Activated T-cell treated with anti-CD3 and anti-CD28 coated beads for 4 hours (primary cell): ENCODE data around the gene GCNT1.
"Not testable (repeated sequence)": the region's sequence is repeated elsewhere in the genome, so short reads cannot be mapped to it uniquely, and the experiment has no call there.

Source experiments
- DNase-seq: peaks from one replicate; pipeline ENCODE4 v3.0.0-alpha.2; 2020

The GCNT1 gene

DNA sequence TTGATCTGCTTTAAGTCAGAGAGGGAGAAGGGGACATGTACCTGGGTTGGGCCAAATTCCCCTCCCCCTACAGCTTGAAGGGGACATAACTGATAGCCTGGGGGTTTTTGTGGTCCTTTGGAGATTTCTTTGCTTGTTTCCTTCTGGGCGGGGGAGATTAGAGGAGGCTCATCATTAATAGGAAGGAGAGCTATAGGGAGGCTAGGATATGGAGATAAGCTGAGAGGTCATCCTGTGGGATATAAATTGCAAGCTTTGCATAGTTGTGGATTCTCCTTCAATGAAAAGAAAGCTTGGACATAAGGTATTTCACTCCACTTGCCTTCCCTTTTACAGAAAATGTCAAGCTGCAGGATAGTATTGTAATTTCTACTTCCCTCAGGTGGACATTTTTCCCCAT lies 34.5 kb downstream of the GCNT1 start:
- DNase-seq, result not testable (repeated sequence)

DNA sequence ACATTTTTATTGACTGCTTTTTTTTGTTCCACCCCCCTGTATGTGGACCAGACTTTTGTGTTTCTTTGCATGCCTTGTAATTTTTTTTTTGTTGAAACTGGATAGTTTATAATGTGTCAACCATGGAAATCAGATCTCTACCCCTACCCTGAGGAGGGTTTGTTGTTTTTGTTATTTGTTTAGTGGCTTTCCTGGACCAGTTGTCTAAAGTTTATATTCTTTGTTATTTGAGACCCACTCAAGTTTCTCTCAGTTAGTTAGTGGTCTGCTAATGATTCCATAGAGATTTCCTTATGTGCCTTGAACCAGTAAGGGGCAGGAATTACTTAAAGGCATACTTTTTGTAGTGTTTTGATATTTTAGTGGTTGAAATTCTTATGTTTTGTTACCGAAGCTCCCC lies 41.1 kb downstream of the GCNT1 start:
- no peak for DNase-seq

DNA sequence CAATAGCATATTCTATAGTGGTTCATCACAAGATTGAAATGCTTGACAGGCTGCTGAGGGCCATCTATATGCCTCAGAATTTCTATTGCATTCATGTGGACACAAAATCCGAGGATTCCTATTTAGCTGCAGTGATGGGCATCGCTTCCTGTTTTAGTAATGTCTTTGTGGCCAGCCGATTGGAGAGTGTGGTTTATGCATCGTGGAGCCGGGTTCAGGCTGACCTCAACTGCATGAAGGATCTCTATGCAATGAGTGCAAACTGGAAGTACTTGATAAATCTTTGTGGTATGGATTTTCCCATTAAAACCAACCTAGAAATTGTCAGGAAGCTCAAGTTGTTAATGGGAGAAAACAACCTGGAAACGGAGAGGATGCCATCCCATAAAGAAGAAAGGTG lies 43.8 kb downstream of the GCNT1 start:
- DNase-seq, result no peak

DNA sequence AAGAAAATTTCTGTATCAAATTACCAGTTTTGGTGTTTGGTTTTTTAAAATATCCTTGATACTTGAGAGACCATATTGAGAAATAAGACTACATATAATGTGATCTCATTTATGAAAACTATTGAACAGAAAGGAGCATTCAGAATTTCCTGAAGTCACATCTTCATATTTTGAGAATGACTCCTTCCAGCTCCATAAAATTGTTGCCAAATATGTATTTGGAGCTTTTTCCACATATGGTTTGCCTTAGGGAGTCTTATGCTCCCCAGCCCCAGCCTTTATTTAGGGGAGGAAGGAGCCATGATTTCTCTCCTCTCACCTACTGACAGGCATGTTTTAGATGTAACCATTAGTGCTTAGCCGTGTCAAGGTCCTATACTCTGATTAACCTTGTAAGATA lies 51.1 kb downstream of the GCNT1 start:
- DNase-seq, result no peak

DNA sequence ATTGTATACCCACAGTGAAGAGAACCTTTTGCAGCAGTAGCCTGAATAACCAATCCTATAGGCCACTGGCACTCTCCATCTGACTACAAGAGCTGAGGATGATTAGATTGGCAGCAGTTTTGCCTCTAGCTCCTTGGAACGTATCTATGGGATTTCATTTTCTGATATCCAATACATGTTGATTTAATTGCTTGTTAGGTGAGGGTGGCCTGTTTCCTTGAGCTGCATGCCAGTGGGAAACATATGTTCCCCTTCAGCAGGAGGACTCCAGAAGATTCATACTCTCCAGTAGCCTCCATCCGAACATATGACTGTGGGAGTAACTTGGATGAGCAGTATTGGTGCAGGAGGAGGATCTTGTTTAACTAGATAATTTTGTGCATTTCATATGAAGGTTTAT lies 51.5 kb downstream of the GCNT1 start:
- no peak for DNase-seq

DNA sequence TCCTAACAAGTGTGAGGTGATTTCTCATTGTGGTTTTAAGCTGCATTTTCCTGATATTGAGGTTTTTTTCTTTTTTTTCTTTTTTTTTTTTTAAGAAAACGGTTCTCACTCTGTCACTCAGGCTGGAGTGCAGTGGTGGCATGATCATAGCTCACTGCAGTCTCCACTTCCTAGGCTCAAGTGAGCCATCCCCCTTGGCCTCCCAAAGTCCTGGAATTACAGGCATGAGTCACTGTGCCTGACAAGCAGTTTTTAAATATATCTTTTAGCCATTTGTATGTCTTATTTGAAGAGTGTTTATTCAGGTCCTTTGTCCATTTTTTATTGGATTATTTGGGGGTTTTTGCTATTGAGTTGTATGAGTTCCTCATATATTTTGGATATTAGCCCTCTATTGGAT lies 53.8 kb downstream of the GCNT1 start:
- no peak for DNase-seq

DNA sequence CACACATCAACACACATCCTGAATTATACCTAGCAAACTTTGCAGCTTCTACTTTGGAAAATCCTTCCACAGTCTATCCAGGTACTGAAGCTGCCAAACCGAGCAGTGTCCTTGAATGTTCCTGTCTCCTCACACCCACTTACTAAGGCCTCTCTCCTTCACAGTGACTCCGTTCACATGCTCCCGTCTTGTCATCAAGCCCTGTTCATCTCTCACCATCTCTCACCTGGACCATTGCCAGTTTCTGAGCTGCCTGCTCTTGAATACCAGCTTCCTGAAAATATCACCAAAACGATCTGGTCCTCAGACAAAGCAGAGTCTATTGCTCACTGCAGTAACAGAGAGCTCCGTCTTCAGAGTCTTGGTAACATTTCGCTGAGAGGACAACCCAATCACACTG lies 57.4 kb downstream of the GCNT1 start:
- no peak for DNase-seq

DNA sequence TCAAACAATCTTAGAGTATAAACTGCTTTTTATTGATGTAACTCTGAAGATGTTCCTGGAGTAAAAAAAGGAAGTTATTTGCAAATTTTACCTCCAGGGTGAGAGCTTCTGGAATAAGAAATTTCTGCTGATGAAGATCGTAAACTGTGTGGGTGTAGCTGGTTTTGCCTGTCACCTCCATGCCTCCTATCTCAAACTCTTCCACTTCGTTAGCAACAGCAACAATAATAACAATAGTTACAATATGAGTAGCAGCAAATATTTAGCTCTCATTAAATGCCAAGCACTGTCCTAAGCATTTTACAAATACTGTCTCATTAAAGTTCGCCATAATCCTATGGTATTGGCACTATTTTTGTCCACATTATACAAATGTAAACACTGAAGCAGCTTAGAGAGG lies 57.9 kb downstream of the GCNT1 start:
- DNase-seq, result no peak

DNA sequence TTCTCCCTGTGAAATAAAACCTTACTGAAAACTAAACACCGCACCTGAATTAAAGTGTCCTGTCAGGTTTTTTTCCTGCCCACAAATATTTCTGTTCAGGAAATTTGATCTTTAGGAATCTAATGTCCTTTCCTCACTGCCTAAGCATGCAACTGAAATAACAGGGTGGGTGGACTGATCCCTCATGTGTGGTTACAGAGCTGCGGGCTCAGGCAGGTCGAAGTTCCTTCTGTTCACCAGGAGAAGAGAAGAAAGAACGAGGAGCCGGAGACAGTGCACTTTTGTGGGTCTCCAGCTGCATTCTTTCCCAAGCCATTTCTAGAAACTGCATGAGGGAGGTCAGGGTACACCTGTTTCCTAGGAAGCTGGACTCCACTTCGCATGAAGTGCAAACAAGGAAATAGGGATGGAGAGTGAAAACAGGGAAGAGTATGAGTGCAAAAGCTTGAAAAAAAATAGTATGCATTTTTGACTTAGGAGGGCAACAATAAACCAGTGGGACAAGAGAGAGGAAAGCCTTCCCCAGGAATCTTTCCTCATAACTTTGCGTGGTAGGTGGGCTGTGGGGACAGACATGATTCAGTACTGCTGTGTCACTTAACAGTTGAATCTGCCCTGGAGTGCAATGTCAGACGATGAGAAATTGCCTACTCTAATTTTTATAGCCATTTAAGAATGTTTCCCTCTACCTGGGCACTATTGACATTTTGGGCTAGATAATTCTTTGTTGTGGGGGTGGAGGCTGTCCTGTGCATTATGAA lies 60.3 kb downstream of the GCNT1 start:
- no peak for DNase-seq

DNA sequence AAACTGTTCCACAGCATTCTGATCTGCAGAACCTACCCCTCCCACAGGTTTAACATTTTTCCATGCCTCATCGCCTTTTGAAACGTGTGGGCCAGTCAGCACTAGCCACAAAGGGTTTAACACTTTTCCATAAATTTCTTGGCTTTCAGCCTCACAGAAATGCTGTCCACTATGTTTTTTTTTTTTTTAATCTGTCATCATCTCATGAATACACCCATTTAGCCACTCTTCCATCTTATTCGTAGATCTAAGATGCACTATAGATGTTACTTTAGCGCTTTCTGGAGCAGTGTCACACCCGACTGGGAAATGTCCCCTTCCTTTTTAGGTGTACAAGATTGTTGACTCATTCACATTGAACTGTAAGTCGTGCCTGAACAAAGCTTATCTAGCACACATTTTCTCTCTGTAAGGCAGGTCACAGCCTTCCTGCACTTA lies 62.3 kb downstream of the GCNT1 start:
- DNase-seq, result no peak

DNA sequence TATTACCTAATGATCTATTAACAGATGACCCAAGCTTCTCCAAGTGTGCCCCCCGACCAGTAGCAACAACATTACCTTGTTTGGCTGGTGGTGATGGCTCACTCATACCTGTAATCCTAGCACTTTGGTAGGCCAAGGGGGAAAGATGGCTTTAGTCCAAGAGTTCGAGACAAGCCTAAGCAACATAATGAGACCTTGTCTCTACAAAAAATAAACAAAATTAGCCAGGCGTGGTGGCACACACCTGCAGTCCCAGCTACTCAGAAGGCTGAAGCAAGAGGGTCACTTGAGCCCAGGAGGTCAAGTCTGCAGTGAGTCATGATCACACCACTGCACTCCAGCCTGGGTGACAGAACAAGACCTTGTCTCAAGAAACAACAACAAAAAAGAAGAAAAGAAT lies 62.9 kb downstream of the GCNT1 start:
- DNase-seq, result no peak

DNA sequence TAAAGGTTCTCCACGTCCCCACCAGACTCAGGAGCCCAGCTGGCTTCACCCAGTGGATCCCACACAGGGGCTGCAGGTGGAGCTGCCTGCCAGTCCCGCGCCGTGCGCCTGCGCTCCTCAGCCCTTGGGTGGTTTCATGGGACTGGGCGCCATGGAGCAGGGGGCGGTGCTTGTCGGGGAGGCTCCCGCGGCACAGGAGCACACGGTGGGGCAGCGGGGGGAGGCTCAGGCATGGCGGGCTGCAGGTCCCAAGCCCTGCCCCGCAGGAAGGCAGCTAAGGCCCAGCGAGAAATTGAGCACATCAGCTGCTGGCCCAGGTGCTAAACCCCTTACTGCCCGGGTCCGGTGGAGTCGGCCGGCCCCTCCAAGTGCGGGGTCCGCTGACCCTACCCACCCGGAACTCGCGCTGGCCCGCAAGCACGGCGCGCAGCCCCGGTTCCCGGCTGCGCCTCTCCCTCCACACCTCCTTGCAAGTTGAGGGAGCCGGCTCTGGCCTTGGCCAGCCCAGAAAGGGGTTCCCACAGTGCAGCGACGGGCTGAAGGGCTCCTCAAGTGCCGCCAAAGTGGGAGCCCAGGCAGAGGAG lies 64.7 kb downstream of the GCNT1 start:
- not testable (repeated sequence) for DNase-seq

DNA sequence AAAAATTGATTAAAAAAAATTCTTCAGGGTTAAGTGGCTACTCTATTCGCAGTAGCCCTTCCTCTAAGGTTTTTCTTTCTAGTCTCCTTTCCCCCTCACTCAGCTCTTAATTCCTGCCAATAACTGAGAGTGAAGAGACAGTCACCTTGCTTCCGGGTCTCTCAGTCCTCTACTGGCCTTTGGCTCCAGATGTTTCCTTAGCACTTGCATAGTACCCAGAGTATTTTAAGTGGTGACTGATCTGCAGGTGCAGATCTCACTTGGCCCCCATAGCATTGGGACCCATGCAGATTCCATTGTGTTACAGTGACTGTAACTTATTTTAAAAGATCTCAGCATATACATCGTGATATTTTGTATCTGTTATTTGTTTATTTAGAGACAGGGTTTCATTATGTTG lies 66.2 kb downstream of the GCNT1 start:
- DNase-seq, result no peak

DNA sequence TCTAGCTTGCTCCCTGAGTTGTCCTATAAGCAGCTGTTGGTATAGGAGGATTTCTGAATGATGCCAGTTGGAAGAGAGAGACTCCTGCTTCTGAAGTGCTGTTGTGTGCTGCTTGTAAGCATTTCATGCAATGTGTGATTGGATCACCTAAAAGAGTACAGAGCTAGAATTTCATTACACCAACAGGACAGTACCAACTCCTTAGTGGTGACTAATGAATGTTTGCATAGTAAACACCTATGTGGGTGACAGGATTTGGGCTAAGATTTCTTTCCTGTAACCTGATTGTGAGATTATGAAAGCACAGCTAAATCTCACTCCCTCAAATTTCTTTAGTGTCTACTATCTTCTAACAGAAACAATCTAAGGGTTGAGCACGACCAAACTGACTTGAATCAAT lies 67.0 kb downstream of the GCNT1 start:
- DNase-seq, result no peak

DNA sequence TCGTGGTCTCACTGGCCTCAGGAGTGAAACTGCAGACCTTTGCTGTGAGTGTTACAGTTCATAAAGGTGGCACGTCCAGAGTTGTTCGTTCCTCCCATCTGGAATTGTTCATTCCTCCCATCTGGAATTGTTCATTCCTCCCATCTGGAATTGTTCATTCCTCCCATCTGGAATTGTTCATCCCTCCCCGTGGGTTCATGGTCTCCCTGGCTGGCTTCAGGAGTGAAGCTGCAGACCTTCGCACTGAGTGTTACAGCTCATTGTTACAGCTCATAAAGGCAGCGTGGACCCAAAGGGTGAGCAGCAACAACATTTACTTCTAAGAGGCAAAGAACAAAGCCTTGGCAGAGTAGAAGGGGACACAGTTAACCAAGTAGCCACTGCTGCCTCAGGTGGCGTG lies 69.1 kb downstream of the GCNT1 start:
- no peak for DNase-seq

DNA sequence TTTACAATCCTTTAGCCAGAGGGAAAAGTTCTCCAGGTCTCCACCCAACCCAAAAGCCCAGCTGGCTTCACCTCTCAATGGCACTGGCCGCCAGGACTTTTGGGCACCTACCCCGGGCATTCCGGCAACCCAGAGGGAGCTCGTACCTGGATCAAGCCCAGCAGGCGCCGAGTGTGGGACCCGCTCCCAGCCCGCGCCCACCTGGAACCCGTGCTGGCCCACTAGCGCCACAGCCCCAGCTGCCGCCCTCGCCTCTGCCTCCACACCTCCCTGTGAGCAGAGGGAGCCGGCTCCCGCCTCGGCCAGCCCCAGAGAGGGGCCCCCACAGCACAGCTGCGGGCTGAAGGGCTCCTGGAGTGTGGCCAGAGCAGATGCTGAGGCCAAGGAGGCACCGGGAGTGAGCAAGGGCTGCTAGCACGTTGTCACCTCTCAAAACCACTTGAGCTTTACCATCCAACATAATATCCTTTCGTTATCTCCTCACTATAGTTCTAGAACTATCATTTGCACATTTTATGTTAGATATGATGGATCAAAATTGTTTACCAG lies 69.7 kb downstream of the GCNT1 start:
- no peak for DNase-seq

DNA sequence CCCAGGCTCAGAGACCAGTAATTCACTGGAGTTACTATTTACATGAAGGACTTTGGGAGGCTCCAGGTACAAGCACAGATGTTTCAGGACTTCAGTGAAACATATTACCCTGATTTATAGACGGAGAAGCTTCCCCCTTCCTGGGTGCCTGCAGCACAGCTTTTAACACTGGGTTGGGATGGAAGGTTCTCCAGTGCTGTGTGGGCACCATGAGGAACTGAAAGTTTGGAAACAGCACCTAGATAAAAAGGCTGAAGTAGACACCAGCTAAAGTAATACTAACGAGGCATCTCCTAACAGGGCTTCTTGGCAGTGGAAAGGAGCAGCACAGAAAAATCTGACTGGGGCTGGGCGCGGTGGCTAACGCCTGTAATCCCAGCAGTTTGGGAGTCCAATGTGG lies 70.7 kb downstream of the GCNT1 start:
- DNase-seq, result no peak

DNA sequence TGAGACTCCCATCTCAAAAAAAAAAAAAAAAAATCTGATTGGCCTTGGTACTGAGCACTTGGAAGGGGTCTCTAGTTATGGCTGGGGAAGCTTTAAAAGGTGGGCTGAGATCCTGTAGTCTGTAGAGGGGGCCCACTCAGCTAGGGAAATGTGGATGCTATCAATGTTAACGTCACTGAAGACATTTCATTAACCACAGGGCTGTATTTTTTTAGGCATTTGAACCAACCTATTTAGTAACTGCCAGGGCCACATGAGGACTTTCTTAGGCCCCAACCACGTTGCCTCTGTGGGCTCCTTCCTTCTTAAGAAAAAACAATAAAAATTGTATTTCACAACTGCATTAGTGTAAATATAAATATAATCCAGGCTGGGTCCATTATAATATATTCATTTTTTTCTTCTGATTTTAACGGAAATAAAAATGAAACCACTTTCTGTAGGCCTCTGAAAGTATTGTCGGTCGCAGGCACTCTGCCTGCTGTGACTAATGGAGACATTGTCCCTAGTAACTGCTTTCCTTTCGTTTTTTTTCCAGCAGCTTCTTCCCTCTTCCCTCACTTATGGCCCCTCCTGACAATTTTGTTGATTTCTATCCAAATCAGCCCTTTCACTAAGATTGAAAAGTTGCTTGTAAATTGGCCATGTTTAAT lies 71.6 kb downstream of the GCNT1 start:
- DNase-seq, result no peak

DNA sequence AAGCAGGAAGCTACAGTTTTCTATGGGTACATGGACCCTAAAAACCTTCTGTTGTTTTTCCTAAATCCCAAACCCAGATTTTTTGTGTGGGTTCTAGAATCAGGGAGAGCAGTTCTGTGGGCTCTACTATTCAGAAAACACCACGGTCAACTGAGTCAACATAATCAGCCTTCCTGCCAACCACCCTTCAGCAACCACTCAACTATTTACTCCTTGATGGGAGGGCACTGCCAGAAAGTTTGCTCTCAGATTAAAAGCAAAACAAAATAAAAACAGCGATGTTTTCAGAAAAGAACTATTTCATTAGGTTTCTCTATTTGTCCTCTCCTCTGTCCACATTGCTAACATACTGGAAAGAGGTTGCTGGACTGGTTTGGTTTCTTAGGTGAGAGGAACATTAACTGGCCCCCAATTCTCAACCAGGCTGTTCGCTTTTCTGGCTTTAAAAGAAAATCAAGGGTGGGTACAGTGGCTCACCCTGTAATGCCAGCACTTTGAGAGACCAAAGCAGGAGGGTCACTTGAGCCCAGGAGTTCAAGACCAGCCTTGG lies 72.3 kb downstream of the GCNT1 start:
- no peak for DNase-seq

DNA sequence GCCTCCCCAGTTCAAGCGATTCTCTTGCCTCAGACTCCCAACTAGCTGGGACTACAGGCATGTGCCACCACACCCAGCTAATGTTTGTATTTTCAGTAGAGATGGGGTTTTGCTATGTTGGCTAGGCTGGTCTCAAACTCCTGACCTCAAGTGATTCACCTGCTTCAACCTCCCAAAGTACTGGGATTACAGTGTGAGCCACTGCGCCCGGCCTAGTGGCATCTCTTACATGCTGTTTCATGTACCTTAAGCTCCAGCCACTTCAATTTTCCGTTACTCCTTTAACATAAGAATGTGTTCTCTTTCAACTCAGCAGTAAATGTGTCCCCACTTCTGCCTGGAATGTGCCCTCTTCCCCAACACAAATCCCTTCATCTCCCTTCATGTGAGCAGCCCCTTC lies 73.9 kb downstream of the GCNT1 start:
- DNase-seq, result not testable (repeated sequence)

DNA sequence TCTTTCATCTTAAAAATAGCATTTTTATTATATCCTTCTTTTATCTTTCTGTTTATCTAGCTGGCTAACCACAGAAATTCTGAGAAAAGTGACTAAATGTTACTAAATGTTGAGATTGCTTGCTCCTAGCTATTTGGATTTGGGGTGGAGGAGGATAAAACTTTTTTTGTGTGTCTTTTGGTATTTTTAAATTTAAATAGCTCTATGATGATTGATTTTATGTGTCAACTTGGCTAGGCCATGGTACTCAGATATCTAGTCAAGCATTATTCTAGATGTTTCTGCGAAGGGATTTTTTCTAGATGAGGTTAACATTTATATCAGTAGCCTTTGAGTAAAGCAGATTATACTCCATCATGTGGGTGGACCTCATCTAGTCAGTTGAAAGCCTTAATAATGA lies 75.0 kb downstream of the GCNT1 start:
- no peak for DNase-seq

DNA sequence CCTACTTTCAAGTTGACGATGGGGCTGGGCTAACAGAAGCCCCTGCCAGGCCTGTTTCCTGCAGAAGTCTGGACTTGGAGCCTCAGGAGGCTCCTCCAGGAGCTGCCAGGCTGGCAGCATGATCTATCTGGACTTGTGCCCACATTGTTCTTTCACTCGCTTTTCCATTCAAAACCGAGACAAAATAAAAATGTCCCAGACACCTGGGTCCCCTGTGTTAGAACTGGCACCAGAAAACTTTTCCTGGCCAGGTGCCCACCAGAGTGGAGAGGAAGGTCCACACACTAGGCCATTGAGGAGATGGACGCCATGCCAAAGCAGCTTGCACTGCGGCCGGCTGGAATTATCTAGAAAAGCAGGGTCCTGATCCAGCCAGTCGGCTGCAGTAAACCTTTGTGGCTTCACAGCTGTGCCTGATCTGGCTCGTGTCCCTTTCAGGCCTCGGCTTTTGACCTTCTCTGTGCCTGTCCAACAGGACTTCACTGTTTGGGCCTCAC lies 78.2 kb downstream of the GCNT1 start:
- DNase-seq, result no peak

DNA sequence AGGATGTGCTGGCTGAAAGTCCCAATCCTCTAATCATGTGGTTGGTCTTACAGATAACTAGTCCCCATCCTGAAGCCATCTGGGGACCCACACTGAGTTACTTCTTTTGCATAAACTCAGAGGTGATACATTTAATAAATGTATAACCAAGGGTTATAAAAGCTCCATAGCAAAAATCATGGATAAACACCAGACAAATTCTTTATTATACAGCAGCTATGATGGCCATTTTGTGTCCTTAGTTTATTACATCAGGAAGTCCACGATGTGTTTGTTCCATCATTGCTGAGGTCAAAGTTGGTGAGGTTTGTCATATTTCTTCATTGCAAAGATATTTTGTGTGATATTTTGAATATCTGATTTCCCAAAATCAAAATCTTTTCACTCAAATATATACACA lies 80.2 kb downstream of the GCNT1 start:
- no peak for DNase-seq

DNA sequence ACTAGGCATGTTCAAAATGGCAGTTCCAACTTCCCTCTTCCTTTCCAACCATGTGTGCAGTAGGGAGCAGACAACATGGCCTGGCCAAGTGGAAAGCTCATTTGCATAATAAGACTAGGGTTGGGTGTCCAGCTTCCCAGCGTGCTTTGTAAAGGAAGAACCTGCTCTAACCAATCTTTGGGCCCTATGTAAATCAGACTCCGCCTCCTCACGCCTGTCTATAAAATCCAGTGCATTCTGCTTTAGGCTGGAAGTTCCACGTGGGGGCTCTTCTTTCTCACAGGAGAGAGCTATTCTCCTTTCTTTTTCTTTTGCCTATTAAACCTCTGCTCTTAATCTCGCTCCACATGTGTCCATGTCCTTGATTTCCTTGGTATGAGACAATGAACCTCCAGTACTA lies 83.4 kb downstream of the GCNT1 start:
- DNase-seq, result no peak
